ENCODE data around the gene PPP2R3B. TPM values are rescaled to one million over a fixed set of nuclear protein-coding genes. Genes with fewer than 3 reads are reported as not detected.
"Not testable (repeated sequence)": the region's sequence is repeated elsewhere in the genome, so short reads cannot be mapped to it uniquely, and the experiment has no call there.

PPP2R3B gene
- polyA plus RNA-seq, 4 donors, result 16.8 to 33.2 (median 22.1) TPM

GRCh38 chrX:340641-341423 is 45.9 kb downstream of the PPP2R3B start:
- no peak for DNase-seq (ENCODE audit: low read depth in 4 of 4, low spot score in 3 of 4)

GRCh38 chrX:340121-340520 is 46.6 kb downstream of the PPP2R3B start:
- DNase-seq (ENCODE audit: low read depth in 4 of 4, low spot score in 3 of 4), result no peak

GRCh38 chrX:338836-339400 is 47.8 kb downstream of the PPP2R3B start:
- no peak for DNase-seq (ENCODE audit: low read depth in 4 of 4, low spot score in 3 of 4)

- DNase-seq (ENCODE audit: low read depth in 4 of 4, low spot score in 3 of 4), result no peak
These were observed 48.3 kb downstream of the PPP2R3B start for GRCh38 chrX:338281-338835.

GRCh38 chrX:337331-337831 is 49.3 kb downstream of the PPP2R3B start:
- DNase-seq (ENCODE audit: low read depth in 4 of 4, low spot score in 3 of 4), result no peak

GRCh38 chrX:336227-336626 is 50.5 kb downstream of the PPP2R3B start:
- DNase-seq (ENCODE audit: low read depth in 4 of 4, low spot score in 3 of 4), result no peak

- no peak for DNase-seq (ENCODE audit: low read depth in 4 of 4, low spot score in 3 of 4)
These were observed 51.0 kb downstream of the PPP2R3B start for GRCh38 chrX:335758-336155.

GRCh38 chrX:334971-335757 is 51.5 kb downstream of the PPP2R3B start:
- no peak for DNase-seq (ENCODE audit: low read depth in 4 of 4, low spot score in 3 of 4)

- no peak for DNase-seq (ENCODE audit: low read depth in 4 of 4, low spot score in 3 of 4)
These were observed 52.3 kb downstream of the PPP2R3B start for GRCh38 chrX:334331-334891.

- no peak for DNase-seq (ENCODE audit: low read depth in 4 of 4, low spot score in 3 of 4)
These were observed 52.9 kb downstream of the PPP2R3B start for GRCh38 chrX:333611-334311.

- no peak for DNase-seq (ENCODE audit: low read depth in 4 of 4, low spot score in 3 of 4)
These were observed 53.6 kb downstream of the PPP2R3B start for GRCh38 chrX:332916-333610.

GRCh38 chrX:332496-332860 is 54.2 kb downstream of the PPP2R3B start:
- DNase-seq (ENCODE audit: low read depth in 4 of 4, low spot score in 3 of 4), result no peak

- DNase-seq (ENCODE audit: low read depth in 4 of 4, low spot score in 3 of 4), result no peak
These were observed 54.7 kb downstream of the PPP2R3B start for GRCh38 chrX:331825-332495.

- no peak for DNase-seq (ENCODE audit: low read depth in 4 of 4, low spot score in 3 of 4)
These were observed 55.4 kb downstream of the PPP2R3B start for GRCh38 chrX:331151-331824.

GRCh38 chrX:330726-331150 is 56.0 kb downstream of the PPP2R3B start:
- DNase-seq (ENCODE audit: low read depth in 4 of 4, low spot score in 3 of 4), result no peak

- DNase-seq (ENCODE audit: low read depth in 4 of 4, low spot score in 3 of 4), result not testable (repeated sequence)
These were observed 56.5 kb downstream of the PPP2R3B start for GRCh38 chrX:330141-330725.

- DNase-seq (ENCODE audit: low read depth in 4 of 4, low spot score in 3 of 4), result no peak
These were observed 57.3 kb downstream of the PPP2R3B start for GRCh38 chrX:329291-329910.
